NCI-H524 (cell line): ENCODE measurements around the gene DMD.
"Not testable (repeated sequence)": the region's sequence is repeated elsewhere in the genome, so short reads cannot be mapped to it uniquely, and the experiment has no call there.

Experiments
- DNase-seq, 2 experiments: peaks; one replicate each; lab custom pipeline; 2025; lab: John Stamatoyannopoulos, UW

The DMD gene

GRCh38 chrX:31600823-31601222 lies 1610.5 kb downstream of the DMD start:
- DNase-seq, result no peak

- DNase-seq, result no peak
Measured at GRCh38 chrX:31593353-31593752, 1618.0 kb downstream of the DMD start.

GRCh38 chrX:31591355-31591754 lies 1620.0 kb downstream of the DMD start:
- no peak for DNase-seq

- no peak for DNase-seq
Measured at GRCh38 chrX:31590581-31591114, 1620.7 kb downstream of the DMD start.

DNA sequence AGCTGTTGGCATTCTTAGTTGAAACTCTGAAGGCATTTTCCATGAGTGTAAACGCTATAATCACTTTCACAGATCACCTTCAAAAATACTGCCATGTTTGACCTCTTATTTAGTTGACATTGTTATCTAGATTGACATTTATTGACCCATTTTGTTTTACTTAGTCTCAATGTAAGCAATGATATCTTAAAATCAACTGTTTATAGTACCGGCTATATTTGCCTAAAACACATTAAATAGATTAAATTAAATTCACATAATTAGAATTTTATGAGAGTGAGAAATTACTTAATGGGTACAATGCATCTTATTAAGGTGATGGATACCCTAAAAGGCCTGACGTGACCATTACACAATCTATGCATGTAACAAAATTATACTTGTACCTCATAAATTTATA lies 1621.8 kb downstream of the DMD start:
- no peak for DNase-seq

DNA sequence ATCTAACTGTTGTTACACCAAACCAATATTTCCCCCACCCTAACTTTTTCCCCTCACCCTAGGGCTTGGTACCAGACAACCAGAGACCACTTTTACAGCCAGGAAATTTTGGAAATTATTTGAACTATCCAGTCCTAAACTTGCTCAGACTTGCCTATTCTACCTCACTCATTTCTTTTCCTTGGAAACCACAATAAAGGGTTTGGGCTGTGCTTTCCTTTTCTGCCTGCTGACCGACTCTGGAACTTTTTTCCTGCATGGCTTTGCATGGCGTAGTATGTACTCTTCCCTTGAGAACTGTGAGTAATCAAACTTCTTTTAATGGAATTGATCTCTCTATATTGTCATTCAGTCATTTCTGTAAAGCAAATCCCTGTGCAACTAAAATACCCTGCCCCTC lies 1623.0 kb downstream of the DMD start:
- DNase-seq, result no peak

GRCh38 chrX:31583892-31584291 lies 1627.5 kb downstream of the DMD start:
- DNase-seq, result not testable (repeated sequence)

DNA sequence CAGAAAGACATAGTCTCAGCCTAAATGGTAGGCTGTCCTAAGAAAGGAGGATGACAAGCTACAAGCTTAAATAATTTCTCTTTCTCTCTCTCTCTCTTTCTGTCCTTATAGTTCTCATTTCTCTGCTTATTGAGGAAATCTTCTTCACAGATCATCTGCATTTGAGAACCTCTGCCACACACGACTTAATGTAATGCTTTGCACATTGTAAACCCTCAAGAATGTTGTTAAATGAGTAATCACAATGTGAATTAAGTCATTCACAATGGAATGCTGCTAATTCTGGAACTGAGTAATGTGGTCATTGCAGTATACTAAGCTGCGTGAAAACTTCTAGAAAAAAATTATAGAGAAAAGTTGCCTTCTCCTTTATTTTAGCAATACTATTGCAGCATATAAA lies 1630.6 kb downstream of the DMD start:
- no peak for DNase-seq

- DNase-seq, result no peak
Measured at GRCh38 chrX:31580227-31580626, 1631.1 kb downstream of the DMD start.

DNA sequence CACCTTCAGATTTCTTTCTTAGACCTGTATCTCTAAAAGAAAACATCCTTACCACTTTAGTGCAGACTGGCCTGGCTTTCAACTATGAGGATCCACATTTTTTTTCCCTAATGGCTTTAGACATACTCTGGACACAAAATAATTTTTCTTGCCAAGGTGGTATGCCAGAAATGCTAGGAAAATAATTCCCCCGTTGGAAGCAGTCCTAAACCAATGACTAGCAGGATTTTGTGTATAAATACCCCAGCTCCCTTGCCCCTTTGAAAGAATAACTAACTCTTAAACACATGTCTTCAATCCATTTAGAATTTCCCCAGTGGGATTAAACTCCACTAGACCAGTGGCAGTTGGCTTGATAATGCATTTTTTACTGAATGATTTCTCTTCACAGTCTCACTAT lies 1639.0 kb downstream of the DMD start:
- DNase-seq, result no peak

DNA sequence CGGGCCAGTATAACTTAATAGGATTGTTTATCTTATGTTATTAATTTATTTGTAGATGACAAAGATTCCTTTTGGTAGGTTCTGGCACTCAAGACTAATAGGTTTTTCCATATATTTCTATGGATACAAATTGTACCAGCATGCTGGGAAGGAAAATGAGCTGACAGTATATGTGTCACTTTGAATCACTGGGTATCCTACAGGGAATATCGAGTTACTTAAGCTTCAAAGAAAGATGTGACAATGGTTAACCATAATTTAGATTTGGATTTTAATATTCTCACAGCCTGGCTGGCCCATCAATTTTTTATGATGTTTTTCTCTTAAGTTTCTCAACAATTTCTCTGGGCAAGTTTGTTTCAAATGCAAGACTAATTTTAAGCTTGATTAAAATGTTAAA lies 1640.7 kb downstream of the DMD start:
- DNase-seq, result no peak

- DNase-seq, result no peak
Measured at GRCh38 chrX:31563792-31564191, 1647.6 kb downstream of the DMD start.

- DNase-seq, result no peak
Measured at GRCh38 chrX:31555506-31555905, 1655.8 kb downstream of the DMD start.

DNA sequence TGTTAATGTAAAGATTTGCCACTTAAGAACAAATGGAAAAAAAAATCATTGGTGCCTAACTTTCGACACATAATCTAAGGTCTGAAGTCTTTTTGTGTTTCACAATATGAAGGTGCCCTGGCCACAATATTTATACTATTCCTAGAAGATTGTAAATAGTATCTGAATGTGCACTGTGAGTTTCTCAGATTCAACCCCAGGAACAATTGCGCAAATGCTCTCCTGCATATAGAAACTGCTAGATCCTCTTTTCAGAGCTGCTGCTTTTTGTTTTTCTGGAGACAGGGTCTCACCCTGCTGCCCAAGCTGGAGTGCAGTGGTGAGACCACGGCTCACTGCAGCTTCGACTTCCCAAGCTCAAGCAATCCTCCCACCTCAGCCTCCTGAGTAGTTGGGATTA lies 1659.4 kb downstream of the DMD start:
- DNase-seq, result no peak

DNA sequence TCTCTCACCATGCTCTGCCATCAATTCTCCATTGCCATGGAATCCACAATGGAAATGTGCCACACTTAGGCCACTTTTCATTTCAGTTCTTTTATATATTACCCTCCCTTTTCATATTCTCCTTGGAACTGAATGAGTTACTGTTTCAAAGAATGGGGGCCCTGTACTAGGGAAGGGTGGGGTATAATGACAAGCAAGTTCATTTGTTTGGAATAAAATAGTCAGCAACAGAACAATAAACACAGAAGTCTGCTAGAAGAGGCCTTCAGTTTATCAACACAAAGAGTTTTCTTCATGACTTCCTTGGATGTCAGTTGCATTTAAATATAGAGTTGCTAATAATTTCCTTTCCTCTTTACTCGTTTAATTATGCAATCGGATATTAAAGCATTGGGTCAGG lies 1661.2 kb downstream of the DMD start:
- DNase-seq, result no peak

DNA sequence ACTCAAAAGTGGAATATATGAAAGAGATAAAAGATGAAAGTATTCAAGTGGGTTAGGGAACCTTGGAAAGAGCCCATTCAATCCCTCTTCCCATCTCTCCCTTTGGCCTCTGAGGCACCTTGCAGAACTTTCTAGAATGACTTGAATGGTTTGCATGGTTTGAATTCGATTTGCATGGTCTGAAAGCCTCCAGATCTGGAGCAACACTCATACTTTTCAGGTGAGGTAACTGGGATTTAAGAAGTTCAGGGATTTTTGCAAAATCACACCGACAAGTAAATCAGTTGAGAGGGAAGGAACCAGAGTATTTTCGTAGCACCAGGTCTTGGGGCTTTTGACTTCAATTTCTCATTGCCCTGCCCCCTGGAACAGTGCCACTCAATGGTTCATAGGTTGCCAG lies 1663.5 kb downstream of the DMD start:
- no peak for DNase-seq

DNA sequence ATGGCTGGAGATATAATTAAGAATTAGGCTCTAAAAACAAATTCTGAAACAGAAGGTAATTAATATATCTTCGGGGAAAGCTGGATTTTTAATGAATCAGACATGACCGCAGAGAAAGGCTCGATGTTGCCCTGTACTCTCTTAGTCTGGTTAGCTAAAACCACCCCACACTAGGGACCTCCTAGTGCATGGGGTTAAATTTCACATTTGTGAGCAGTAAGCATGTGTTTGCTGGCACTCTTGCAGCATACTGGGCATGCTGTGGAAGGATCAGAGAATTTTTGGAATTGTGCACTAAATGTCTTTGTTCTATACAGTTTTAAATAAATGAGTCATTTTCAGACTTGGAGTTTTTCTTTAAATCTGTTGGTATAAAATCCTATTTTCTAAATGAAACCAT lies 1663.9 kb downstream of the DMD start:
- no peak for DNase-seq

DNA sequence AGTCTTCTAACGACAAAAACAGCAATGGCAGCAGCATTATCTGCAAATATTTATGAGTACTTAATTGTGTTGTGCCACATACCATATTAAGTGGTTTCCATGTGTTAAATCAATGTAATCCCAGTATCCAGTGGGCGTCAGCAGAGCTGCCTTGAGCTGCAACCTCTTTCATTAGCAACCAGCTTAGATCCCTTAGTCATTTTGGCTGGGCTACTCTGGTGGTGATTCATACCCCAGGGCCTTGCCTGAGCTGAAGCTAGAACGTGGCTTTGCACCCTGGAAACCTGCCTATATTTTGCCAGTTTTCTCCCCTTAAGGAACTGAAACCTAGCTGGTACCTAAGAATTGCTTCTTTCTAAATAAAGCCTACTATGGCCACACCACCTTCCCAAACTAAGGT lies 1665.2 kb downstream of the DMD start:
- DNase-seq, result no peak

DNA sequence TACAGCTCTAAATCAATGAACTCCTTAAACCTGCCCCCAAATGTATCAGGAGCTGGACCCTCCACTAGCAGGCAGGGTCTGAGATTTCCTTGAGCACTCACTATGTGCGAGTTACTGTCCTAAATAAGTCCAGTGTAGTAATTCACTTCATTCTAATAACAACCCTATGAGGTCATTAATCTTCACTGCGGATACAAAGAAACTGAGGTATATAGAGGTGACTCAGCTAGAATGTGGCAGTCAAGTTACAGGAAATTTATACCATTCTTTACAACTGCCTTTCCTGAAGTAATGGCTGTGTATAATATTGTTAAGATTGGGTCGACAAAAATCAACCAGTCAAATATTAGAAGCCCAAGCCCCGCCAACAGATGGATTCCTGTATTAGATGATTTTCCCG lies 1665.6 kb downstream of the DMD start:
- no peak for DNase-seq

DNA sequence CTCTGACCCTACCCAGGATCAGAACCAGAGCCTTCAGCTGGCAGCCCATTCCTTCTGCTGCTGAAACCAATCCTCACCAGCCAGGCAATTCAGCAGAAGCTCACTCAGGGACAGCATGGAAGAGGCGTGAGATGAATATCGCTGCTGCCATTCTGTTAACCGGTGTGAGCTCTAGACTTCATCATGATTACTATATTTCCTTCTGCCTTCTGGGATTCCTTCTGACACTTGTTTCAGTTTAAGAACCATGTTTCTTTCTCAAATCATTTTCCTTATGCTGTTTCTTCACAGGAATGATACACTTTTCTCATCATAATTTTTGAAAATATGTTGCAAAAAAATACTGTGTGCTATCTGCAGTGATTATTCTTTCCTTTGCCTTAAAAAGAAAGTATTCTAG lies 1666.2 kb downstream of the DMD start:
- no peak for DNase-seq

DNA sequence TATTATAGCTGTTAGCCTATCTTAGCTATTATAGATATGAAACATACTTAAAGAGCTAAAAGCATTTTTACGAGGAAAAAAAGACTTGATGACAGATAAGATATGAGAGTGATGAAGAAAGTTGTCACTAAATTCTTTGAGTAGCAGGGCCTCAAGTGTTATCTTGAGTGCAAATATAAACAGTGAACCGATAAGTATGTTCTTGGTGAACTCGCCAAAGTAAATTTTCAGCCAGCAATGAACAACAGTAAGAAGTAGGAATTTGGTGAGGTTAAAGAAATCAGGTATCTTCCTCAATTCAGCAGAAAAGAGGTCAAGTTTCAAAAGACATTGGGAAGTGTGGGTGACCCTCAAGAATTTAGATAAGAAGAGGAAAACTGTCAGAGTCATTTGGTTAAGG lies 1667.7 kb downstream of the DMD start:
- DNase-seq, result no peak

DNA sequence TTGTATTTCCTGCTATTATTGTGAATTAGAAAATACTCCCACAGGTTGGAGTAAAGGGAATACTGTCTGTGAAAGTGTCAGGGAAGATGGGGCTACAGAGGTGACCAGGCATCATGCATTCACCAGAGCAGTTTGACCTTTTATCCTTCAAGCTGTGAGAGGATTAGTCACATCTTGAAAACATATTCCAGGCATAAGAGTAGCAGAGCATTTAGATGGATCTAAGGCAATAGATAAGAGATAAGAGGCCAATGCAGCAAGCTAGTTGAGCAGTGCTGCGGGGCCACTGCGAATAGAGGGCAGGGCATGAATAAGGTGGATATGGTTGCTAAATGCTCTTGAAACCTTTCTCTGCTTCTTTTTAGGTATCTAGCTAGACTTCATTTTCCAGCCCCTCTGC lies 1668.8 kb downstream of the DMD start:
- DNase-seq, result no peak

DNA sequence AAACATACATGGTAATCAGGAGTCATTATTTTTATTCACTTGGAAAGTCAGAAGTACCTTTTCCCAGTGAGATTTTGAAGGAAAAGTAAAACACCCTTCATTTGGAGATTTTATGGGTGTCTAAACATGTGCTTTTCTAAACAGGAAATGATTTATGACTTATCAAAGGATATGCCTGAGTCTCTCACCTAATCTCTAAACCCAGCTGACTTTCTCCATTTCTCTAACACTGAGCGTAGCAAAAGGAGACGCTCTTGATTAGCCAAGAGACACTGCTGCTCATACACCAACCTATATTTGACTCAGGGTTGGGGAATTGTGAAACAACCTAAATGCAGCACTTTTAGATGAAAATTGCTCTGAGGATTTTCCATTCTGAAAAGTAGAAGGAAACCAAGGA lies 1671.0 kb downstream of the DMD start:
- no peak for DNase-seq

GRCh38 chrX:31527455-31528126 lies 1683.8 kb downstream of the DMD start:
- DNase-seq, result no peak
